HG03196 (cell line): Measurements from ENCODE around the gene METTL5.

Experiments
- ATAC-seq: cut with Tn5 transposase; IDR thresholded peaks from one replicate; pipeline ENCODE4 v1.9.1; 2021; ENCODE audit not compliant: unreplicated experiment

The METTL5 gene

DNA sequence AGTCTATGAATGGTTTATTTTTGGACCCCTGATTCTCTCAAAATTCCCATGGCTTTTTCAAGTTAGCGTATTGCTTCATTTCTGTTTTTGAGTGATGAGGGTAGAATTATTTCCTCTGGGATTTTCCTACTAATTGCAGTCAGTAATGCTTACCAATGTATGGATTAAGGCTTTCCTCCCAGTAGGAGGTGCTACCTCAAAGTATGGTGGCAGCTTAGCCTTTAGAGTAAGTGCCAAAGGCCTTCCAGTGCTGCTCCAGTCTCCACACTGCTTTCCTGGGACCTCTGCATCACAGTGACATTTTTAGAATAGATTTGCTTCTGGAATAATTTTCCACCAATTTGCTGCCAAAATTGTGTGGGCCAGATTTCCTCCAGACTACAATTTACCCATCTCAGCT, 42.2 kb downstream of the METTL5 start:
- no peak for ATAC-seq

DNA sequence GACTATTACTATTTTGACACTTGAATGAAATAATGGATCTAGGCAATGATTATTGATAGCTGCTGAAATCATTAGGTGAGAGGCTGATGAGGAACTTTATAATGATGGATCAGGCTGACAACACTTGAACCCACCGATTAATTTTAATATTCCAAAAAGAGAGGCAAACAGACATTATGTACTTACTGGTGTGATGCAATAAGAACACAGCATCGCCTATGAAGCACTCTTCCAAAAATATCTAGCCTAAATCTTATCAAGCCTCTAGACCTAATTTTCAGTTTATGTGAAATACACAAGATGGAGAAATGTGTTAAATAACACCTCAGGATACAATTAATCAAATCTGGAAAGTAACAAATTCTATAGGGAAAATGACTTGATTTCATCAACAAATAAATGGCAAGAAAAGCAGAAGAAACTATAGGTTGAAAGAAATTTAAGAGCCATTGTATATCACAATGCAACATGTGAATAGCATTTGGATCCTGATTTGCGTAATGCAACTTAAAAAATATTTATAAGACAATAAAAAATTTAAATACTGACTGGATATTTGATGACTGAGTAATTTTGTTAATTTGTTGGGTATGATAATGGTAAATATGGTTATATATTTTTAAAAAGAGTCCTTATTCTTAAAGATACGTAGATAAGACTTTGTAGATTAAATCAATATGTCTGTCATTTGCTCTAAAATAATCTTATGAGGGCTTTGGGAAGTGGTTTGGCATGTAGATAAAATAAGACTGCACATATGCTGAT, 43.3 kb downstream of the METTL5 start:
- ATAC-seq: no peak

DNA sequence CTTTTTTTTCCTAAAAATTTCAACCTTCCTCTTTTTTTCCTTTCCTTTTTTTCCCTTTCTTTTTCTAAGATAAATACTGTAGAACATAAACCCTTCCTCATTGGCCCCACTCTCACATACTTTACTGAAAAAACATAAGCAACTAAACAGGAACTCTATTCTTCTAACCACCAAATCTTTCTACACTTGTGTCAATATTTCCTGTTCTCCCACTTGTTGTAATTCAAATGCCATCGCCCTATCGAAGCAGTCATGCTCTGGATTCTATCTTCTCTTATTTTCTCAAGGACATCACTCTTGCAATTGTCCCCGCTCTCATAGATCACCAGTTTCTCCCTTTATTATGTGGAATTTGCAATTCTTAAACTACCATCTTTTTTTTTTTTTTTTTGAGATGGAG, 46.3 kb downstream of the METTL5 start:
- ATAC-seq: no peak

DNA sequence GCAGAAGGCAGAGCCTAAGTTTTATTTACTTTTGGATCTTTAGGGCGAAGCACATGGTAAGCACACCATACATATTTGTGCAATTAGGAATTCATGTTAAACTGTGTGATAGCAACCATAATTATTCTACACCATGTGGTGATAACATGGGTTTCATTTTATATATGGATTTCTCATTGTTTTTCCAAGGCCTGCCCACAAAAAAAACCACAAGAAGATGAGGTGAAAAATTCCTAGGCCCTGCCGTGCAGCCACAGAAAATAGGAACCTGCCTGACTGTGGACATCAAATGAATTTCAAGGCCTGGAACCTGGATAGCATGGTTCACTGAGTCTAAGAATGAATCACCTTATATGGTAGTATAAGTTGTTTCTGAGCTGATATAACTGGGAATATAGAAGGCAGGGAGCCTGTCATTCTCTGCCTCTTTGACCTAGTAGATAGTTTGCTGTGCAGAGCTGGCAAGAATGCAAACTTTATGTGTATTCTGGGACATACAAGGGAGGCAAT, 48.4 kb downstream of the METTL5 start:
- no peak for ATAC-seq

DNA sequence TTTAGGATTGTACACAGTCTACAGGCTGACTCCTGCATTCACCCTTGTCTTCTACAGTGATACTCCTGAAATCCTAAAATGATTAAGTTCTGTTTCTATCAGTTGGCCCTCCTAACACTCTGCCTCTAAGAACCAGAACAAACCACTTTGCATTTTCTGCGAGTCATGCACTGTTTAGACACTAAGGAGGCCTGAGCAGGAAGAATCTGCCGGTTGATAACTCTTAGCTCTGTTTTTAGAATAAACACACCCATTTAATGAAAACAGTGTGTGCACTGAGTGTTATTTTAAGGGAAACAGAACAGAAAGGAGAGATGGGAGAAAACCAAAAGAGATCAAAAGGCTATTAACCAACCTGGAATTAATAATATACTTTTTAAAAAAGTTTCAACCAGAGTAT, 48.9 kb downstream of the METTL5 start:
- no peak for ATAC-seq

DNA sequence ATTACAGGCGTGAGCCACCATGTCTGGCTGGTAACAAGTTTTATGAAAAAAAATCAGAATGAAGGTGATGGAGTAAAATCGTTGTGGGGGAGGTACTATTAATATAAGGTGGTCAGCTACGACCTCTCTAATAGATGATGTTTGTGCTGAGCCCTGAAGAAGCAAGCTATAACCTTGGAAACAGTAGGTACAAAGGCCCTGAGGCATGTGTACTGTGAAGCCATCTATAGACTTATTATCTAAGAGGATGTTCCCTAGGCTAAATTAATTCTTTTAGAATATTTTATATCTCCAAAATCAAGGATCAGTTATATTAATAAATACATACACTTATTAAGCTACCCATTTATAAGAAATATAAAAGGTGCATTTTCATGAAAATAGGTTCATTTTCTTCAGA, 49.4 kb downstream of the METTL5 start:
- ATAC-seq: no peak

DNA sequence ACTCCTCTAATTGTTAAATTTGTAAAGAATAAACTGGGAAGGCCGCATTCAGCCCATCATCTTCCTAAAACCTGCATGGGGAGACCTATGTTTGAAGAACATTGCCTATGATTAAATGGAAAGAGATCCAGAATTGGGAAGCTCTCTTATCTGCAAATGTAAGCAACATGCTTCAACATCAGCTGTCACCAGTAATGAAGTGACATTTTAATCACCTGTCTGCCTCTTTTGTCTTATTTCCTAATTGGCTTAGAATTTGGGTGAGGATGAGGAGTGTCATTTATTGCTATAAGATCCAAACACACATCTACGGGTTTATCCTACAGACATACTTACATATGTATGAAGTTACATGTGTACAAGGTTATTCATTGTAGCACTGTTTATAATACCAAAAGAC, 52.1 kb downstream of the METTL5 start:
- no peak for ATAC-seq

DNA sequence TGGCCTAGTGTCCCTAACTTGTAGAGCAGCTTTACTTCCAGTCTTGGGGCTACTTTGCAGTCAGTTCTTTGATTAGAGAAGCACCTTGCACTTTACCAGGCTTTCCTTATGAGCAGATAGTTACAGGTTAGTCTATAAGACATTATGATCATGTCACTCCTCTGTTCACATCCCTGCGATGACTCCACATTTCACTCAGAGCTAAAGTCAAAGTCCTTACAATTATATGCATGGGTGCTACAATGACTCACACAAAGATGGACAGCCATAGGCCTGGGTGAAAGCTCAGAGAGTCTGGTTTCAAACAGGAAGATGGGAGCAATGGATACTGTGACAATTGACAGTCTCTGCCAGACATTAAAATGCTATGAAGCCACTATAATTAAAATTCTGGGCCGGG, 53.1 kb downstream of the METTL5 start:
- ATAC-seq: no peak

DNA sequence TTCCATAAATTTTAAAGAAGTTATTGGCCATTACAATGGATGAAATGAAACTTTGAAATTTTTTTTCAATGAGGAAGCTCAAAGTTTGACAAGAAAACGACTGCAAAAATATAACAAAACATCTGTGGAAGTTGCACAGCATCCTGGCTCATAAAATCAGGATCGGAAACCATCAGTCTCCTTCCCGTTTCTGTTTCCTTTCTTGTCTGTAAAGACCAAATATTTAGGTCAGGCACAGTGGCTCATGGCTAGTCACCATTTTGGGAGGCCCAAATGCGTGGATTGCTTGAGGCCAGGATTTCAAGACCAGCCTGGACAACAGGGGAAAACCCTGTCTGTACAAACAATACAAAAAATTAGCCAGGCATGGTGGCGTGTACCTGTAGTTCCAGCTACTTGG, 53.7 kb downstream of the METTL5 start:
- no peak for ATAC-seq

DNA sequence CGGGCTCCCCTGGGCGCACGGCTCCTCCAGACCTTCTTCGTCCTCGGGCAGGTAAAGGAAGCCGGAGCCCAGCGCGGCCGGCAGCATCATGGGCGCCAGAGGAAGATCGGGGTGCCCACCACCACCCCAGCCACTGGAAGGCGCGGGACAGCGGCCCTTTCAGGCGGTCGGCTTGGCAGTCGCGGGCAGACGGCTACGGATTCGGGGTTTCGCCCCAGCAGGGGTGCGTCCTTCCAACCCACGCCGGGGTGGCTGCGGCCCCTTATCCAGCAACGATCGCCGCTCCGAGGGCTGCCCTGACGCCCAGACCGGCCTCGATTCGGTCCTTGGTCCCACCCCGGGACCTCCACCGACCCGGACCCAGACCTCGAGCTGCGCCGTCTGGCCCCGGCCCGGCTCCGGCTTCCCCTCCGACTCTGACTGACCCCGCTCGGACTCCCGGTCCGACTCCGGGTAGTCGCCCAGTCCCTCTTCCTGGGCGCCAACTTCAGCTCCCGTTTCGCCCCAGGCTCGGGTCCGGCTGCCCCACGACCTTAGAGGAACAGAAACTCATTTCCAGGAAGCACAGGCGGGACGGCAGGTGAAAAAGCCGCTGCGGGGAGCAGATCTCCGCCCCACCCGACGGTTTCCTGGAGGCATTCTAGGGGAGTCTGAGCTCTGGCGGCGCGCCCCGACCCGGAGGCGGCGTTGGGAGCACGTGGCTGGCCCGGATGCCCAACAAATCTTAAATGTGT, 56.3 kb downstream of the METTL5 start:
- no peak for ATAC-seq

DNA sequence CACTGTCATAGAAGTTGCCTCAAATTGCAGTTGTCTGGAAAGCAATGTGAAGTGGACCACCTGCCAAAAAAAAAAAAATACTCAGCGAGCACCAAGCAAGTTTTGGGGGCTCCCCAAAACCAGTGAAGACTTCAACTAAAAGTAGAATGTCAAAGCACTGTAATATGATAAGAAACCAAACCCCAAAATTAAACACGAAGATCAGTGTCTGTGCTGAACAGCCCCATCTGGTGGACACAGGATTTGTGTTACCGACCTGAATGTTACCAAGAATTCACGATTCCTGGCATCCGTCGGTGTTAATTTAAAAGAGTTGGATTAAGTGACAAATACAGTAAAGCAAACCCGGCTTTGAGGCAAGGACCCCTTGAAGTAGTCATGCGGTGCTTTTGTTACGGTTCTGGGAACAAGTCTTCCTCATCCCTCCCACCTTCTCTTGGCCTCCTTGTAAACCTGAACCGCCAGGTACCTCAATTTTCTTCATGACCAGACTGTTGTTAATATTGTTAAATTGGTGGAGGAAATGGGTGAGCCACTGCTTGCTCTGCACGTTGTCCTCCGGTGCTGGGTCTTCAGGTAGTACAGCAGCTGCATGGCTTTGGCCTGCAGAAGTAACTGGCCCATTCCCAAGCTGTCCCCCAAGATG, 57.3 kb downstream of the METTL5 start:
- no peak for ATAC-seq

DNA sequence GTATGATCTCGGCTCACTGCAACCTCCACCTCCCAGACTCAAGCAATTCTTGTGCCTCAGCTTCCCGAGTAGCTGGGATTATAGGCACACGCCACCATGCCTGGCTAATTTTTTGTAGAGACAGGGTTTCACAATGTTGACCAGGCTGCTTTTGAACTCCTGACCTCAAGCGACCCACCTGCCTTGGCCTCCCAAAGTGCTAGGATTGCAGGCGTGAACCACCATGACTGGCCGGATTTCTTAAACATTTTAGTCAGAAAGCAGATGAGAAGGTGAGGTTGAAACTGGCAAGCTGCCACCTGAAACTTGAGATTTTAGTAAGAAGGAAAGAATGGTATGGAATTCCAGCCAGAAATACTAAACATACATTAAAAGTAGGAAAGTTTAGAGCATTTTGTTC, 59.2 kb downstream of the METTL5 start:
- ATAC-seq: no peak

DNA sequence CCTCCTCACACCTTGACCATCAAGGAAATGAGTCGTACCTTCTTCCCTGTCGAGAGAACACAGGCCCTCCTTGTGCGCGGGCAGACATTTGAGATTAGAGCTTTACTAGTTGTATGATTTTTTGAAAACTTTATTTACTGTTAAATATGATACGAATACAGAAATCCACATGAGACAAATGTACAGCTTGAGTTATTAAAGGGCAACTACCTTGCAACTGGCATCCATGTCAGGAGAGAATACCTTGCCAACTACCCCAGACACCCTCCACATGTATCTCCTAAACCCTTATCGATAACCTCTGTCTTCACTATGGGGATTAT, 62.8 kb downstream of the METTL5 start:
- no peak for ATAC-seq
